ENCODE measurements around the gene TBC1D12.
"Not testable (repeated sequence)": the region's sequence is repeated elsewhere in the genome, so short reads cannot be mapped to it uniquely, and the experiment has no call there.

TBC1D12 gene

DNA sequence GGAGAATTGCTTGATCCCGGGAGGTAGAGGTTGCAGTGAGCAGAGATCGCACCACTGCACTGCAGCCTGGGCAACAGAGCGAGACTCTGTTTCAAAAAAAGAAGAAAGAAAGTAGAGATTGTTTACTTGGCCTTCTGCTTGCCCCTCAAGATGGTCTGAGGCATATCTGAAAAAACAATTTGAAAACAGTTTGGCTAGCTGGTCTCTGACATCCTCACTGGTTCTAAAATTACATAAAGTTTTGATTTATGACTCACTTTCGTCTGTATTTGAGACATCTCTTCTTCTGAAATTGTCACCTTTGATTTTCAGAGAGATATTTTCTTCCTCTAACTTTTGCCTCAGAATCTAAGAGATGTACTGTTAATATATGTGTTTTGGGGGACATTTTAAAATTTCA, 93.7 kb downstream of the TBC1D12 start:
- Mint-ChIP-seq H3K4me3 (no peak overlapping the region), H3K4me1 (peaks cover 0 to 2% of the 10 kb centered on the region in 2 donors)
- no peak for DNase-seq

DNA sequence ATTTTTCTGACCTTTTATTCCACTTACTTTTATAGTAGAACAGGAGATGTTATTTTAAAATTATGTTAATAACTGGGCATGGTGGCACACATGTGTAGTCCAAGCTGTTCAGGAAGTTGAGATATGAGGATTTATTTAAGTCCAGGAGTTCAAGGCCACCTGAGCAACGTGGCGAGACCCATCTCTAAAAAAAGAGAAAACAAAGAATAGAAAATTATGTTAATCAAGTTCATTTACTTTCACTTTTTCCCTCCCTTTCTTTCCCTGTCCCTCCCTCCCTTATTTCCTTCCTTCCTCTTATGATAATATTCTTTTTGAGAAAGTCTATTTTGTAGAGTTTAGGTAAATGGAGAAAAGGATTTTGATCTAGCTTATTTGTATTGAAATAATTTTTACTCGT, 94.3 kb downstream of the TBC1D12 start:
- Mint-ChIP-seq H3K27ac (no peak overlapping the region), H3K4me1 (peaks cover 0 to 2% of the 10 kb centered on the region in 2 donors), H3K36me3 (peaks cover 0 to 4% of the 10 kb centered on the region in 2 donors), H3K9me3 (no peaks in the 10 kb centered on the region), H3K27me3 (no peaks in the 10 kb centered on the region), H3K4me3 (no peak overlapping the region)
- DNase-seq: no peak
- ATAC-seq (replicated peaks): no peak

More for the DNA sequence above, 93.7 kb downstream of the TBC1D12 start:
- H3K27ac Mint-ChIP-seq: no peak overlapping the region
- peaks cover 0 to 4% of the 10 kb centered on the region in 2 donors for H3K36me3 Mint-ChIP-seq
- no peaks in the 10 kb centered on the region for H3K27me3 Mint-ChIP-seq
- no peak for ATAC-seq (replicated peaks)
- no peaks in the 10 kb centered on the region for H3K9me3 Mint-ChIP-seq

GRCh38 chr10:94500063-94500462, 97.7 kb downstream of the TBC1D12 start:
- ATAC-seq (replicated peaks) (no peak), DNase-seq (no peak)
- Mint-ChIP-seq H3K4me3 (no peak overlapping the region), H3K9me3 (no peaks in the 10 kb centered on the region), H3K27me3 (no peaks in the 10 kb centered on the region), H3K36me3 (peaks cover 0 to 8% of the 10 kb centered on the region in 2 donors), H3K4me1 (peaks cover 0 to 2% of the 10 kb centered on the region in 2 donors), H3K27ac (no peak overlapping the region)

GRCh38 chr10:94521276-94522250, 119.2 kb downstream of the TBC1D12 start:
- H3K27me3 Mint-ChIP-seq: no peaks in the 10 kb centered on the region
- H3K27ac Mint-ChIP-seq: no peak overlapping the region
- no peak overlapping the region for H3K4me3 Mint-ChIP-seq
- no peaks in the 10 kb centered on the region for H3K4me1 Mint-ChIP-seq
- no peak for DNase-seq
- peaks cover 0 to 7% of the 10 kb centered on the region in 2 donors for H3K36me3 Mint-ChIP-seq
- ATAC-seq (replicated peaks): no peak
- no peaks in the 10 kb centered on the region for H3K9me3 Mint-ChIP-seq

- peaks cover 0 to 9% of the 10 kb centered on the region in 2 donors for H3K27me3 Mint-ChIP-seq
- no peaks in the 10 kb centered on the region for H3K9me3 Mint-ChIP-seq
- H3K27ac Mint-ChIP-seq: no peak overlapping the region
- H3K4me3 Mint-ChIP-seq: no peak overlapping the region
- DNase-seq: no peak
- H3K4me1 Mint-ChIP-seq: no peaks in the 10 kb centered on the region
- peaks cover 0 to 7% of the 10 kb centered on the region in 2 donors for H3K36me3 Mint-ChIP-seq
- ATAC-seq (replicated peaks): no peak
These were observed 121.8 kb downstream of the TBC1D12 start for GRCh38 chr10:94524146-94524545.

DNA sequence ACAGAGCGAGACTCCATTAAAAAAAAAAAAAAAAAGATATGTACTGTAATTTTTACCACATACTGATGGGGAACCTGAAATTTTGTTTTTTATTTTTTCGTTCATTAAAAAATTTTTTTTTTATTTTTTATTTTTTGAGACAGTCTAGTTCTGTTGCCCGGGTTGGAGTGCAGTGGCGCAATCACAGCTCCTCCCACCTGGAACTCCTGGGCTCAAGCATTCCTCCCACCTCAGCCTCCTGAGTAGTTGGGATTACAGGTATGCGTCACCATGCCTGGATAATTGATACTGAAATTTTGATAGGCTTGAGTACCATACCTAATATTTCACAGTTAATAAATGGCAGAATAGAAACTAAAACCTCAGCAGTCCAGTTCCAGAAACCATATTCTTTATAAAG, 122.4 kb downstream of the TBC1D12 start:
- Mint-ChIP-seq H3K4me3 (no peak overlapping the region), H3K9me3 (no peaks in the 10 kb centered on the region), H3K36me3 (peaks cover 0 to 7% of the 10 kb centered on the region in 2 donors), H3K4me1 (no peaks in the 10 kb centered on the region), H3K27ac (no peak overlapping the region), H3K27me3 (peaks cover 0 to 9% of the 10 kb centered on the region in 2 donors)
- ATAC-seq (replicated peaks) (no peak), DNase-seq (no peak)

DNA sequence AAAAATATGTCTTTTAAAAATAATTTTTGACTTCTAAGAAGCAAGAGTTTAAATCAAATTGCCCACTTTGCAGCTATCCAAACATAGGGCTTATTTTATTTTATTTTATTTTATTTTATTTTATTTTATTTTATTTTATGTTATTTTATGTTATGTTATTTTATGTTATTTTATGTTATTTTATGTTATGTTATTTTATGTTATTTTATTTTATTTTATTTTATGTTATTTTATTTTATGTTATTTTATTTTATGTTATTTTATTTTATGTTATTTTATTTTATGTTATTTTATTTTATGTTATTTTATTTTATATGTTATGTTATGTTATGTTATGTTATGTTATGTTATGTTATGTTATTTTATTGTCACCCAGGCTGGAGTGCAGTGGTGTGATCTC, 129.2 kb downstream of the TBC1D12 start:
- ATAC-seq (replicated peaks); H3K4me3 Mint-ChIP-seq: not testable (repeated sequence)

DNA sequence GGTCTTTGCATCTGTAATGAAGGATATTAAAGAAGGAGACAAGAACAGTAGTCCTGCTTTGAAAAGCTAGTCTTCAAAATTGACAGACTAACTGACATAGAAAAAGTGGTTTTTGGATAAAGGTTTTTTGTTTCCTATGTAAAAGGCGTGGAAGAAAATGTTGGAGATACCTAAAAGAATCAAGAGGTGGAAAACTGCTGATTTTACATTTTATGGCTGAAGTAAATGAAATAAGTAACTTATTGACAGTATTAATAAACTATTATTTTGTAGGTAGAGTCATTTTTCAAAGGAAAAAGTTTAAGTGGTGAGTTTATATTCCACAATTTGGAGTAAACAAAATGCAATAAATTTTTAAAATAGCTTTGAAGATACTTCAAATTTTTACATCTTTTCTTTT, 130.7 kb downstream of the TBC1D12 start:
- no peaks in the 10 kb centered on the region for H3K4me1 Mint-ChIP-seq
- no peak for DNase-seq
- ATAC-seq (replicated peaks): no peak
- H3K36me3 Mint-ChIP-seq: peaks cover 0 to 5% of the 10 kb centered on the region in 2 donors
- no peak overlapping the region for H3K27ac Mint-ChIP-seq
- H3K27me3 Mint-ChIP-seq: no peaks in the 10 kb centered on the region
- no peak overlapping the region for H3K4me3 Mint-ChIP-seq
- no peaks in the 10 kb centered on the region for H3K9me3 Mint-ChIP-seq

More for the DNA sequence above, 129.2 kb downstream of the TBC1D12 start:
- DNase-seq, H3K27me3 Mint-ChIP-seq, H3K9me3 Mint-ChIP-seq, H3K4me1 Mint-ChIP-seq, H3K27ac Mint-ChIP-seq, H3K36me3 Mint-ChIP-seq: not testable (repeated sequence)

GRCh38 chr10:94542282-94542681, 139.9 kb downstream of the TBC1D12 start:
- not testable (repeated sequence) for H3K27ac Mint-ChIP-seq; H3K4me3 Mint-ChIP-seq; ATAC-seq (replicated peaks); H3K27me3 Mint-ChIP-seq; DNase-seq; H3K9me3 Mint-ChIP-seq
- Mint-ChIP-seq H3K36me3 (peaks cover 0 to 12% of the 10 kb centered on the region in 2 donors), H3K4me1 (peaks cover 17 to 19% of the 10 kb centered on the region in 2 donors)

DNA sequence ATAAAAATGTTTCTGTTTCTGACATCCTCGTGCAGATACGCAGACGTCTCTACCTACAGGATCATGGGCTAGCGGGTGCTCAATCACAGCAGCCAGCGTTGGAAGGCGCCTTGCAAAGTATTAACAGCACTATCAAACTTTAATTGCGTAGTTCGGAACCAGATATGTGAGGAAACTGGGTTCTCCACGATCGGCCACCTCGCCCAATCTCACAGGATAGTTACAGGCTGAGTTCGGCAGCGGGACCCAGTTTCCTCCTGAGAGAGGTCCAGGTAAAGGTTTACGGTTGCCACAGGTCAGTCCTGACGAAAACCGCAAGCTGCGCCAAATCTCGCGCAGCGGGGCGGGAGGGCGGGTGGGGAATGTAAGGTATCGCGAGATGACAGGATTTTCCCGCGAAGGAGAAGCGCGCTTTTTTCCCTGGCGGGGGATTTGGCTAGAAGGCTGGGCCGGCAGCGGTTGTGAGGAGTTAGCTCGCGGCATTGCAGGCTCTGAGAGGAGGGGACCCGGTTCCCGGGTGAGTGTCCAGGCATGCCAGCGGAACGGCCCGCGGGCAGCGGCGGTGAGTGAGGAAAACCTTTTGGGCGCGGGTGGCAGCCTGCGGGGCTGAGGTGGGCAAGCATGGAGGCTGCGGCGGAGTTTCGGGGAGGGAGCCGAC, 143.2 kb downstream of the TBC1D12 start, which contains the start of gene HELLS:
Gene HELLS, plus strand, starts transcription at position 398 of the 658 bp plus-strand sequence. Its CDS starts 134 bp downstream, at position 532.
- Mint-ChIP-seq H3K27ac (peak within 1 kb of the TSS; percentile 93), H3K4me3 (peak within 1 kb of the TSS; percentile 97 to 98), H3K4me1 (peaks cover 14 to 19% of the 10 kb centered on the region in 2 donors), H3K27me3 (peaks cover 0 to 5% of the 10 kb centered on the region in 2 donors), H3K9me3 (peaks cover 2 to 7% of the 10 kb centered on the region in 2 donors), H3K36me3 (peaks cover 1 to 19% of the 10 kb centered on the region in 2 donors)
- ATAC-seq (replicated peaks): peak; percentile 82 to 88
- DNase-seq: peak; percentile 74

GRCh38 chr10:94546049-94546900, 143.9 kb downstream of the TBC1D12 start:
- Mint-ChIP-seq H3K27me3 (peaks cover 0 to 5% of the 10 kb centered on the region in 2 donors), H3K36me3 (peaks cover 1 to 18% of the 10 kb centered on the region in 2 donors), H3K4me1 (peaks cover 12 to 19% of the 10 kb centered on the region in 2 donors), H3K9me3 (peaks cover 2 to 4% of the 10 kb centered on the region in 2 donors), H3K4me3 (peak overlapping the region; percentile 97 to 98), H3K27ac (peak overlapping the region; percentile 93)
- peak; percentile 22 for ATAC-seq (replicated peaks)
- no peak for DNase-seq

DNA sequence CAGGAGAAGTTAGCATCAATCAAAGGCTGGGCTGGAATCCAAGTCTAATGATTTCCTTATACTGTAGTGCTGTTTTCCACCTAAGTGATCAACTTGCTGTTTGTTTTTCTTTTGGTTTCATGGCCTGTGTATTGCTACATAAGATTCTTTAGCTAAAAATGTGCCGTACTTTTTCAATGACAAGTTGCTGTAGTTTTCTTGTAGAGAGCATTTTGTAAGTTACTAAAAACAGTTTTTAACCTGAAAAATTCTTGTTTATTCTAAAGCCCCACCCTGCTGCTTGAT, 144.5 kb downstream of the TBC1D12 start:
- no peak for ATAC-seq (replicated peaks)
- no peak overlapping the region for H3K27ac Mint-ChIP-seq
- H3K4me3 Mint-ChIP-seq: peak overlapping the region; percentile 97 to 98
- H3K27me3 Mint-ChIP-seq: peaks cover 0 to 5% of the 10 kb centered on the region in 2 donors
- peaks cover 2 to 14% of the 10 kb centered on the region in 2 donors for H3K36me3 Mint-ChIP-seq
- peaks cover 9 to 14% of the 10 kb centered on the region in 2 donors for H3K4me1 Mint-ChIP-seq
- no peak for DNase-seq
- H3K9me3 Mint-ChIP-seq: no peaks in the 10 kb centered on the region

DNA sequence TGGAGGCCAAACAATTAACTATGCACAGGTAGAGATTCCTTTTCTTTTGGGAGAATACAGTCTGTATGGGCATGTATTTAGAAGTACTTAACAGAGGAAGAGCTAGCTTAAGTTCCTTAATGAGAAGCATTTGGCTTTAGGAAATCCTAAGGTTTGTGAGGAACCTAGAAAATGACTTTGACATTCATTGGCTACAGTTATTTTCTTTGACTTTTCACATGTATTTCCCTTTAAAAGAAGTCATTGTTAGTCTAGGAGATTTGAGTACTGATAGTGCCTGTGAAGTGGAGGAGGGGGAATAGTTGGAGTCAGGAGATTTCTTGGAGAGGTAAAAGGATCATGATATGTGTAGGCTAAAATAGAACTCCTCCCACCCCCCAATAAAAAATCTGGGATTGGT, 146.9 kb downstream of the TBC1D12 start:
- H3K9me3 Mint-ChIP-seq: no peaks in the 10 kb centered on the region
- no peaks in the 10 kb centered on the region for H3K27me3 Mint-ChIP-seq
- no peak overlapping the region for H3K27ac Mint-ChIP-seq
- ATAC-seq (replicated peaks): no peak
- DNase-seq: no peak
- peaks cover 9 to 14% of the 10 kb centered on the region in 2 donors for H3K4me1 Mint-ChIP-seq
- H3K4me3 Mint-ChIP-seq: no peak overlapping the region
- H3K36me3 Mint-ChIP-seq: peaks cover 8 to 22% of the 10 kb centered on the region in 2 donors

Measured in stimulated activated naive B cell treated with anti-CD40 and anti-IgM and Interleukin-4, amounts not matched to agents 10 μg/mL and 1 μg/mL and 100 μg/mL, for 72 hours (primary cell).